ENCODE measurements around the gene LRCH3.
A peak's percentile ranks its signal among the peaks of the same experiment; 100 is the strongest.

DNA sequence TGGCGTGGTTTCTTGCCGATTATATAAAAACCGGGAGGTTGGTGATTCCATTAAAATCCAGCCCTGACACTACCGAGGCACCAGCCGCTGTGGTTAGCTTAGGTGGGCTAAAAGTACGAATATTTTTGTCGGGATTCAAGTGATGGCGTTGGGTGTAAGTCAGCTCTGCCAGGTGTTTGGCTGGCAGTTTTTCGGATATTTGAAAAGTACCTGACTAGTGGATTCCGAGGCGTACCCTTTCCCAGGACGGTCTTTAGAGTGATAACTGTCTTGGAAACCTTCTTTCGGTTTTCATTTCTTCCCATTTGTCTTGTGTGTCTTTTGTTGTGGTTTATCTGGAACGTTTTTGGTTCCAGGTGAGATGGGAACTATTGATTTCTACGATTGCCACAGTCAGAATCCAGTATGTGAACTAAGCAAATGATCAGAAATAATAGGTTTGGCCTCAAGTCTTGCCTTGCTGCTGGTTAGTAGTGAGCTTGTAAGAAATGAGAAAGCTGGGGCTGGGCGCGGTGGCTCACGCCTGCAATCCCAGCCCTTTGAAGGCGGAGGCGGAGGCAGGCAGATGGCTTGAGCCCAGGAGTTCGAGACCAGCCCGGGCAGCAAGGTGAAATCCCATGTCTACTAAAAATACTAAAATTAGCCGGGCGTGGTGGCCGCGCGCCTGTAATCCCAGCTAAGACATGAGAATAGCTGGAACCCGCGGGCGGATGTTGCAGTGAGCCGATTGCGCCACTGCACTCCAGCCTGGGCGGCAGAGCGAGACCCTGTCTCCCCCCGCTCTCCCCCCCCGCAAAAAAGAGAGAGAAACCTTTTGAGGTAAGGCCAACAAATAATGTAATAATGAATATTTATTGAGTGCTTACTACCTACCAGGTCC is 40.0 kb upstream of the LRCH3 start:
- TF ChIP-seq, protein P1, sequence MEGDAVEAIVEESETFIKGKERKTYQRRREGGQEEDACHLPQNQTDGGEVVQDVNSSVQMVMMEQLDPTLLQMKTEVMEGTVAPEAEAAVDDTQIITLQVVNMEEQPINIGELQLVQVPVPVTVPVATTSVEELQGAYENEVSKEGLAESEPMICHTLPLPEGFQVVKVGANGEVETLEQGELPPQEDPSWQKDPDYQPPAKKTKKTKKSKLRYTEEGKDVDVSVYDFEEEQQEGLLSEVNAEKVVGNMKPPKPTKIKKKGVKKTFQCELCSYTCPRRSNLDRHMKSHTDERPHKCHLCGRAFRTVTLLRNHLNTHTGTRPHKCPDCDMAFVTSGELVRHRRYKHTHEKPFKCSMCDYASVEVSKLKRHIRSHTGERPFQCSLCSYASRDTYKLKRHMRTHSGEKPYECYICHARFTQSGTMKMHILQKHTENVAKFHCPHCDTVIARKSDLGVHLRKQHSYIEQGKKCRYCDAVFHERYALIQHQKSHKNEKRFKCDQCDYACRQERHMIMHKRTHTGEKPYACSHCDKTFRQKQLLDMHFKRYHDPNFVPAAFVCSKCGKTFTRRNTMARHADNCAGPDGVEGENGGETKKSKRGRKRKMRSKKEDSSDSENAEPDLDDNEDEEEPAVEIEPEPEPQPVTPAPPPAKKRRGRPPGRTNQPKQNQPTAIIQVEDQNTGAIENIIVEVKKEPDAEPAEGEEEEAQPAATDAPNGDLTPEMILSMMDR (IDR thresholded peaks at IDR 0.05), result peak in 1 of 5 experiments; percentile 11
- TF ChIP-seq EP300 (IDR thresholded peaks at IDR 0.05) (peak in 1 of 2 donors; percentile 54), POLR2A (IDR thresholded peaks at IDR 0.05) (peak in 1 of 2 donors; percentile 11)

Measured in tibial nerve (tissue), 4 donors.